ENCODE results near the gene METTL25.

Gene METTL25

GRCh38 chr12:82517808-82518207, 159.5 kb downstream of the METTL25 start:
- no peak for TF ChIP-seq CTCF (IDR thresholded peaks at IDR 0.05; ENCODE audit: low read depth, low read length, missing control alignments)
- DNase-seq (ENCODE audit: extremely low read depth, low read depth) = no peak
- no peak overlapping the region for H3K4me3 ChIP-seq (replicated peaks; ENCODE audit: low read depth, low read length)

GRCh38 chr12:82519510-82519909, 161.2 kb downstream of the METTL25 start:
- no peak for DNase-seq (ENCODE audit: extremely low read depth, low read depth)
- no peak for TF ChIP-seq CTCF (IDR thresholded peaks at IDR 0.05; ENCODE audit: low read depth, low read length, missing control alignments)
- H3K4me3 ChIP-seq (replicated peaks; ENCODE audit: low read depth, low read length) = no peak overlapping the region

- TF ChIP-seq CTCF (IDR thresholded peaks at IDR 0.05; ENCODE audit: low read depth, low read length, missing control alignments) = no peak
- no peak overlapping the region for H3K4me3 ChIP-seq (replicated peaks; ENCODE audit: low read depth, low read length)
- no peak for DNase-seq (ENCODE audit: extremely low read depth, low read depth)
Observed at GRCh38 chr12:82522285-82522684, 164.0 kb downstream of the METTL25 start.

- H3K4me3 ChIP-seq (replicated peaks; ENCODE audit: low read depth, low read length) = no peak overlapping the region
- TF ChIP-seq CTCF (IDR thresholded peaks at IDR 0.05; ENCODE audit: low read depth, low read length, missing control alignments) = no peak
- no peak for DNase-seq (ENCODE audit: extremely low read depth, low read depth)
Observed at GRCh38 chr12:82522762-82523161, 164.4 kb downstream of the METTL25 start.

GRCh38 chr12:82523996-82524395, 165.7 kb downstream of the METTL25 start:
- no peak overlapping the region for H3K4me3 ChIP-seq (replicated peaks; ENCODE audit: low read depth, low read length)
- no peak for TF ChIP-seq CTCF (IDR thresholded peaks at IDR 0.05; ENCODE audit: low read depth, low read length, missing control alignments)
- DNase-seq (ENCODE audit: extremely low read depth, low read depth) = no peak

- no peak overlapping the region for H3K4me3 ChIP-seq (replicated peaks; ENCODE audit: low read depth, low read length)
- no peak for DNase-seq (ENCODE audit: extremely low read depth, low read depth)
- TF ChIP-seq CTCF (IDR thresholded peaks at IDR 0.05; ENCODE audit: low read depth, low read length, missing control alignments) = no peak
Observed at GRCh38 chr12:82524641-82525040, 166.3 kb downstream of the METTL25 start.

GRCh38 chr12:82525616-82526015, 167.3 kb downstream of the METTL25 start:
- H3K4me3 ChIP-seq (replicated peaks; ENCODE audit: low read depth, low read length) = no peak overlapping the region
- no peak for TF ChIP-seq CTCF (IDR thresholded peaks at IDR 0.05; ENCODE audit: low read depth, low read length, missing control alignments)
- DNase-seq (ENCODE audit: extremely low read depth, low read depth) = no peak

All from HFF-Myc (cell line).